Upper lobe of left lung (tissue), 4 donors: ENCODE data around the gene ACTRT2.

Experiments used
- CTCF ChIP-seq, 6 experiments: fragments of 450-650 bp in 4 of 6; fragments of 200-600 bp in 2 of 6; sonication (generic) in 2 of 6; IDR thresholded peaks; one replicate each; pipeline ENCODE4 v1.5.1; 2016 to 2019; ENCODE audit warnings: antibody characterized with exemption in 6 of 6
- EP300 ChIP-seq, 4 donors: sonication (generic); formaldehyde crosslinking; IDR thresholded peaks; one replicate each; pipeline ENCODE4 v1.5.1; 2017; ENCODE audit warnings: antibody characterized with exemption in 4 of 4, control low read depth in 2 of 4
- POLR2A ChIP-seq, 4 donors: fragments of 450-650 bp; IDR thresholded peaks; one replicate each; pipeline ENCODE4 v1.5.1; 2016 to 2017; ENCODE audit warnings: antibody characterized with exemption in 4 of 4, mild to moderate bottlenecking in 2 of 4

GRCh38 chr1:3038113-3038551, 16.9 kb downstream of the ACTRT2 start:
- TF ChIP-seq CTCF (IDR thresholded peaks at IDR 0.05), result no peak
- no peak for TF ChIP-seq EP300 (IDR thresholded peaks at IDR 0.05)
- no peak for TF ChIP-seq POLR2A (IDR thresholded peaks at IDR 0.05)
